HEK293 (cell line): Measurements from ENCODE around the gene CATSPERD.

Experiments used
- CTCF ChIA-PET: fragments of 350-600 bp; formaldehyde crosslinking; extraction: SDS; loops from one replicate; lab custom pipeline; 2021; ENCODE audit warnings: antibody characterized with exemption; lab: Yijun Ruan, JAX
- POLR2A ChIA-PET: fragments of 300-600 bp; formaldehyde crosslinking; extraction: SDS; loops from one replicate; lab custom pipeline; 2020; ENCODE audit warnings: antibody characterized with exemption, inconsistent platforms; lab: Yijun Ruan, JAX
- H3K27ac ChIP-seq: fragments of 200-500 bp; sonication (Bioruptor generic); 2 replicates; pipeline ENCODE4 v1.5.1; 2014; ENCODE audit warnings: low read depth, low read length, control low read depth, inconsistent platforms; ENCODE audit errors: extremely low read depth
- H3K36me3 ChIP-seq, 2 experiments: fragments of 200-500 bp in 1 of 2; sonication (Bioruptor generic) in 1 of 2; 1 replicate in 1 of 2; 2 replicates in 1 of 2; pipeline ENCODE4 v1.5.1; 2014 to 2017; ENCODE audit warnings: inconsistent platforms in 2 of 2, low read length in 2 of 2; ENCODE audit not compliant: control insufficient read depth in 2 of 2, insufficient read depth in 1 of 2
- H3K4me1 ChIP-seq: fragments of 200-500 bp; sonication (Bioruptor generic); 2 replicates; pipeline ENCODE4 v1.5.1; 2014; ENCODE audit warnings: mild to moderate bottlenecking, low read length, inconsistent platforms; ENCODE audit not compliant: control insufficient read depth, insufficient read depth
- H3K4me3 ChIP-seq: 2 replicates; pipeline ENCODE4 v1.5.1; 2011; ENCODE audit warnings: low read depth, mild to moderate bottlenecking, control low read depth, low read length, moderate library complexity
- H3K9me3 ChIP-seq: fragments of 200-500 bp; sonication (Bioruptor generic); 2 replicates; pipeline ENCODE4 v1.5.1; 2014; ENCODE audit warnings: low read depth, low read length, inconsistent platforms; ENCODE audit not compliant: control insufficient read depth, insufficient read depth
- GLIS1 ChIP-seq: fragments of 450-650 bp; formaldehyde crosslinking; IDR thresholded peaks from 2 replicates; pipeline ENCODE4 v1.5.1; 2016; ENCODE audit warnings: missing biosample characterization, missing genetic modification characterization
- MEIS1 ChIP-seq: sonication (generic); formaldehyde crosslinking; IDR thresholded peaks from 2 replicates; pipeline ENCODE4 v1.8.1; 2022; ENCODE audit warnings: missing genetic modification reagents, mild to moderate bottlenecking, borderline replicate concordance
- REPIN1 ChIP-seq: fragments of 450-650 bp; formaldehyde crosslinking; IDR thresholded peaks from 2 replicates; pipeline ENCODE4 v1.5.1; 2017; ENCODE audit warnings: missing biosample characterization, missing genetic modification characterization, low read depth
- ZBTB8A ChIP-seq: fragments of 450-650 bp; formaldehyde crosslinking; IDR thresholded peaks from 2 replicates; pipeline ENCODE4 v1.5.1; 2016; ENCODE audit warnings: missing biosample characterization, missing genetic modification characterization
- ZFHX2 ChIP-seq: fragments of 450-650 bp; formaldehyde crosslinking; conservative IDR thresholded peaks from 2 replicates; pipeline ENCODE4 v1.5.1; 2016; ENCODE audit warnings: missing biosample characterization, missing genetic modification characterization
- ZNF132 ChIP-seq: fragments of 450-650 bp; formaldehyde crosslinking; IDR thresholded peaks from 2 replicates; pipeline ENCODE4 v1.5.1; 2017; ENCODE audit warnings: missing biosample characterization, missing genetic modification characterization, borderline replicate concordance
- ZNF24 ChIP-seq: fragments of 450-650 bp; formaldehyde crosslinking; IDR thresholded peaks from 2 replicates; pipeline ENCODE4 v1.5.1; 2016; ENCODE audit warnings: missing biosample characterization, missing genetic modification characterization
- ZNF610 ChIP-seq: fragments of 450-650 bp; formaldehyde crosslinking; IDR thresholded peaks from 2 replicates; pipeline ENCODE4 v1.5.1; 2016; ENCODE audit warnings: missing biosample characterization, missing genetic modification characterization, borderline replicate concordance
- ZNF623 ChIP-seq: fragments of 450-650 bp; formaldehyde crosslinking; IDR thresholded peaks from 2 replicates; pipeline ENCODE4 v1.5.1; 2016; ENCODE audit warnings: missing biosample characterization, missing genetic modification characterization
- ZNF747 ChIP-seq: fragments of 450-650 bp; formaldehyde crosslinking; IDR thresholded peaks from 2 replicates; pipeline ENCODE4 v1.5.1; 2016; ENCODE audit warnings: missing biosample characterization, missing genetic modification characterization
- ZNF76 ChIP-seq: fragments of 450-650 bp; formaldehyde crosslinking; IDR thresholded peaks from 2 replicates; pipeline ENCODE4; 2016; ENCODE audit warnings: low read depth, missing biosample characterization, missing genetic modification characterization, borderline replicate concordance
- ZNF792 ChIP-seq: fragments of 450-650 bp; formaldehyde crosslinking; IDR thresholded peaks from 2 replicates; pipeline ENCODE4 v1.5.1; 2016; ENCODE audit warnings: missing biosample characterization, missing genetic modification characterization
- TF ChIP-seq, protein P1 (sequence below): fragments of 450-650 bp; formaldehyde crosslinking; IDR thresholded peaks from 2 replicates; pipeline ENCODE4 v1.5.1; 2016; ENCODE audit warnings: missing biosample characterization, missing genetic modification characterization
- TF ChIP-seq, protein P2 (sequence below): fragments of 450-650 bp; formaldehyde crosslinking; IDR thresholded peaks from 2 replicates; pipeline ENCODE4 v1.5.1; 2016; ENCODE audit warnings: missing biosample characterization, missing genetic modification characterization
- TF ChIP-seq, protein P3 (sequence below): fragments of 450-650 bp; formaldehyde crosslinking; IDR thresholded peaks from 2 replicates; pipeline ENCODE4 v1.5.1; 2016; ENCODE audit warnings: missing biosample characterization, missing genetic modification characterization
- TF ChIP-seq, protein P4 (sequence below): fragments of 450-650 bp; formaldehyde crosslinking; IDR thresholded peaks from 2 replicates; pipeline ENCODE4 v1.5.1; 2016; ENCODE audit warnings: missing biosample characterization, missing genetic modification characterization
- TF ChIP-seq, protein P5 (sequence below): fragments of 450-650 bp; formaldehyde crosslinking; IDR thresholded peaks from 2 replicates; pipeline ENCODE4 v1.5.1; 2016; ENCODE audit warnings: missing biosample characterization, missing genetic modification characterization

The CATSPERD gene

DNA sequence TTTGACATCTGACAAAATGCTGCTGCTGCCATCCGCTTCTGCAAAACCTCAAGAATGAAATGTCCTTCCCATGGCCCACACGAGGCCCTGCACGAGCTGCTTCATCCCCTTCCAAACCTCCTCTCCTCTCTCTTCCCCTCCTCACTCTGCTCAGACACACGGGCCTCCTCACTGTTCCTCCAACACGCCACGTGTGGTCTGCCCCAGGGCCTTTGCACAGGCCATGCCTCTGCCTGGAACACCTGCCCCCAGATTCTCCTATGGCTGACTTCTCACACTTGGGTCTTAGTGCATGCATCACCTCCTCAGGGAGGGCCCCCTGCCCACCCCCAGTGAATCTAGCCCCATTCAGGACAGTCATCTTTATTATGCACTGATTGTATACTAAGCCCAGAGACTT lies 100.3 kb downstream of the CATSPERD start:
- H3K9me3 ChIP-seq, result no peaks in the 10 kb centered on the region
- H3K36me3 ChIP-seq, result no peaks in the 10 kb centered on the region
- CTCF ChIA-PET, result interaction anchor here (0.5 to 5.6 kb wide), 3 partner anchors 17 to 161 kb away, joined by 3 to 44 read pairs (median 3); partner anchors contain the start of gene NRTN
- POLR2A ChIA-PET, result interaction anchor here (0.7 kb wide), 1 partner anchor 84 kb away, joined by 18 read pairs; the partner anchor contains the start of gene VMAC
- no peak overlapping the region for H3K4me3 ChIP-seq
- TF ChIP-seq ZNF132, result no peak
- TF ChIP-seq, protein P1, sequence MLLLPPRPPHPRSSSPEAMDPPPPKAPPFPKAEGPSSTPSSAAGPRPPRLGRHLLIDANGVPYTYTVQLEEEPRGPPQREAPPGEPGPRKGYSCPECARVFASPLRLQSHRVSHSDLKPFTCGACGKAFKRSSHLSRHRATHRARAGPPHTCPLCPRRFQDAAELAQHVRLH (tag by site-specific recombination), result peak; percentile 68; the same call in 1 of the 2 replicates
- TF ChIP-seq, protein P2, sequence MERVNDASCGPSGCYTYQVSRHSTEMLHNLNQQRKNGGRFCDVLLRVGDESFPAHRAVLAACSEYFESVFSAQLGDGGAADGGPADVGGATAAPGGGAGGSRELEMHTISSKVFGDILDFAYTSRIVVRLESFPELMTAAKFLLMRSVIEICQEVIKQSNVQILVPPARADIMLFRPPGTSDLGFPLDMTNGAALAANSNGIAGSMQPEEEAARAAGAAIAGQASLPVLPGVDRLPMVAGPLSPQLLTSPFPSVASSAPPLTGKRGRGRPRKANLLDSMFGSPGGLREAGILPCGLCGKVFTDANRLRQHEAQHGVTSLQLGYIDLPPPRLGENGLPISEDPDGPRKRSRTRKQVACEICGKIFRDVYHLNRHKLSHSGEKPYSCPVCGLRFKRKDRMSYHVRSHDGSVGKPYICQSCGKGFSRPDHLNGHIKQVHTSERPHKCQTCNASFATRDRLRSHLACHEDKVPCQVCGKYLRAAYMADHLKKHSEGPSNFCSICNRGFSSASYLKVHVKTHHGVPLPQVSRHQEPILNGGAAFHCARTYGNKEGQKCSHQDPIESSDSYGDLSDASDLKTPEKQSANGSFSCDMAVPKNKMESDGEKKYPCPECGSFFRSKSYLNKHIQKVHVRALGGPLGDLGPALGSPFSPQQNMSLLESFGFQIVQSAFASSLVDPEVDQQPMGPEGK (tag by site-specific recombination), result no peak
- TF ChIP-seq ZNF76, result no peak
- TF ChIP-seq, protein P3, sequence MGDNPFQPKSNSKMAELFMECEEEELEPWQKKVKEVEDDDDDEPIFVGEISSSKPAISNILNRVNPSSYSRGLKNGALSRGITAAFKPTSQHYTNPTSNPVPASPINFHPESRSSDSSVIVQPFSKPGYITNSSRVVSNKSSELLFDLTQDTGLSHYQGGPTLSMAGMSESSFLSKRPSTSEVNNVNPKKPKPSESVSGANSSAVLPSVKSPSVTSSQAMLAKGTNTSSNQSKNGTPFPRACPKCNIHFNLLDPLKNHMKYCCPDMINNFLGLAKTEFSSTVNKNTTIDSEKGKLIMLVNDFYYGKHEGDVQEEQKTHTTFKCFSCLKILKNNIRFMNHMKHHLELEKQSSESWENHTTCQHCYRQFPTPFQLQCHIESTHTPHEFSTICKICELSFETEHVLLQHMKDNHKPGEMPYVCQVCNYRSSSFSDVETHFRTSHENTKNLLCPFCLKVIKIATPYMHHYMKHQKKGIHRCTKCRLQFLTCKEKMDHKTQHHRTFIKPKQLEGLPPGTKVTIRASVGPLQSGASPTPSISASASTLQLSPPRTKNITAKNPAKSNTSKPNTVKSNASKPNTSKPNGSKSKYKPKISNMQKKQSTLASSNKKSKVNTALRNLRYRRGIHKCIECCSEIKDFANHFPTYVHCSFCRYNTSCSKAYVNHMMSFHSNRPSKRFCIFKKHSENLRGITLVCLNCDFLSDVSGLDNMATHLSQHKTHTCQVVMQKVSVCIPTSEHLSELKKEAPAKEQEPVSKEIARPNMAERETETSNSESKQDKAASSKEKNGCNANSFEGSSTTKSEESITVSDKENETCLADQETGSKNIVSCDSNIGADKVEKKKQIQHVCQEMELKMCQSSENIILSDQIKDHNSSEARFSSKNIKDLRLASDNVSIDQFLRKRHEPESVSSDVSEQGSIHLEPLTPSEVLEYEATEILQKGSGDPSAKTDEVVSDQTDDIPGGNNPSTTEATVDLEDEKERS, result peak; percentile 85; the same call in 1 of the 2 replicates
- TF ChIP-seq ZNF623 (tag by site-specific recombination), result peak; percentile 100
- no peak overlapping the region for H3K27ac ChIP-seq
- no peaks in the 10 kb centered on the region for H3K4me1 ChIP-seq

DNA sequence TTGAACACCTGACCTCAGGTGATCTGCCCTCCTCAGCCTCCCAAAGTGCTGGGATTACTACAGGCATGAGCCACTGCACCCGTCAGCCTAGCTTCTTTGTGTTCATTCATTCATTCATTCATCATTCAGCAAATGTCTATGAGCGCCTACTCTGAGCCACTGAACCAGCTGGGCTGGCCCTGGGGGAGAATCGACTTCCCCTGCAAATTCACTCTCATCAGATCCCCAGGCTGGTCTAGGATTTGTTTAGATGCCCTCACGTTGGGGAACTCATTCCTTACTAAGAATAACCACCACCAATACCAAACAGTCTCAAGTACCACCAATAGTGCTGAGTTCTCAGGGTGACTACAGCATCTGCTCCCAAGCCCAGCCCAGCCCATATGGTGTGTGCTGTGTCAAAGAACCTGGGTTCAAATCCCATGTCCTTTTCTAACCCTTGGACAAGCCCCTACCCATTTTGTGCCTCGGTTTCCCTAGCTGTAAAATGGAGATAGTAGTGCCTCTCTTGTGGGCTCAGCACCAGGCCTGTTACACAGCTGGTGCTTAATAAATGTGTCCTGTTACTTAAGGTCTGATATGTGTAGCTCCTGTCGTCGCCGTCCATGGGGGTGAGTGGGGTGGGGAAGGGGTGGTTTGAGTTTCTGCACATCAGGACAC lies 101.2 kb downstream of the CATSPERD start:
- ChIA-PET POLR2A (interaction anchor here (1.9 kb wide), 1 partner anchor 17 kb away, joined by 5 read pairs; the partner anchor contains the start of gene NRTN), CTCF (interaction anchor here (0.5 to 5.6 kb wide), 2 partner anchors 18 to 133 kb away, joined by 3 to 44 read pairs; partner anchors contain the start of gene NRTN)
- H3K9me3 ChIP-seq, result no peaks in the 10 kb centered on the region
- peaks cover 3% of the 10 kb centered on the region for H3K4me1 ChIP-seq
- no peaks in the 10 kb centered on the region for H3K36me3 ChIP-seq
- peak; percentile 52; the same call in 1 of the 2 replicates for TF ChIP-seq GLIS1
- no peak for TF ChIP-seq ZNF747 (tag by site-specific recombination)
- TF ChIP-seq REPIN1, result no peak
- TF ChIP-seq ZNF24 (tag by site-specific recombination), result peak; percentile 83; the same call in 1 of the 2 replicates
- H3K27ac ChIP-seq, result no peak overlapping the region
- no peak overlapping the region for H3K4me3 ChIP-seq

DNA sequence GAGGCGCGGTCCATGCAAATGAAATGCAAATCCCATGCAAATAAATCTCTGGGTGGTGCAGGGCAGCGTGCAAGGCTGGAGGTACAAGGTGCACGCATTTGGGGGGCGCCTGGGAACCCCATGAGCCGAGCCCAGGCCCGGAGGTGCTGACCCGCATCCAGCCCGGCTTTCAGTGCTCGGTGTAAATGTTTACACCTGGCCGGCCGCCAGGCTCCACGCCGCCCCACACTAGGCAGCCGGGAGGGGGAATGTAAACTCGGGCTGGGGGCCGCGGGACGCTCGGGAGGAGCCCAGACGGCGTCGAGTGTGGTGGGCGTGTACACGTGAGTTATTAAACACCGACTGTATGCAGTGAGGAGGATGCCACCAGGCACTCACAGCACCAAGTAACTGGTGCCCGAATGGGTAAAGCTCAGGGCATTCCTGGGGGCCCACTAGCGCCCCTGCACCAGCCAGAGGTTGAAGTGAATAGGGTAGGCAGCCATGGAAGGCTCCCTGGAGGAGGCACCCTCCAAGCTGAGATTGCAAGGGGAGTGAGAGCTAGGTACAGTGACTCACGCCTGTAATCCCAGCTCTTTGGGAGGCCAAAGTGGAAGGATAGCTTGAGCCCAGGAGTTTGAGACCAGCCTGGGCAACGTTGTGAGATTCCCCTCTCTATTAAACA lies 101.9 kb downstream of the CATSPERD start:
- no peak overlapping the region for H3K27ac ChIP-seq
- POLR2A ChIA-PET, result interaction anchor here (1.0 to 1.9 kb wide), 2 partner anchors 18 to 81 kb away, joined by 3 to 5 read pairs; partner anchors contain the start of genes NDUFA11 and NRTN
- CTCF ChIA-PET, result interaction anchor here (0.5 to 5.6 kb wide), 5 partner anchors 16 to 86 kb away, joined by 3 to 44 read pairs (median 5); partner anchors contain the start of genes FUT6 and NRTN
- H3K9me3 ChIP-seq, result no peaks in the 10 kb centered on the region
- H3K4me1 ChIP-seq, result peaks cover 6% of the 10 kb centered on the region
- no peak overlapping the region for H3K4me3 ChIP-seq
- no peaks in the 10 kb centered on the region for H3K36me3 ChIP-seq
- TF ChIP-seq ZFHX2 (tag by site-specific recombination), result peak; percentile 16; the same call in 1 of the 2 replicates
- no peak for TF ChIP-seq ZNF610 (tag by site-specific recombination)
- peak; percentile 96 for TF ChIP-seq GLIS1
- TF ChIP-seq, protein P4, sequence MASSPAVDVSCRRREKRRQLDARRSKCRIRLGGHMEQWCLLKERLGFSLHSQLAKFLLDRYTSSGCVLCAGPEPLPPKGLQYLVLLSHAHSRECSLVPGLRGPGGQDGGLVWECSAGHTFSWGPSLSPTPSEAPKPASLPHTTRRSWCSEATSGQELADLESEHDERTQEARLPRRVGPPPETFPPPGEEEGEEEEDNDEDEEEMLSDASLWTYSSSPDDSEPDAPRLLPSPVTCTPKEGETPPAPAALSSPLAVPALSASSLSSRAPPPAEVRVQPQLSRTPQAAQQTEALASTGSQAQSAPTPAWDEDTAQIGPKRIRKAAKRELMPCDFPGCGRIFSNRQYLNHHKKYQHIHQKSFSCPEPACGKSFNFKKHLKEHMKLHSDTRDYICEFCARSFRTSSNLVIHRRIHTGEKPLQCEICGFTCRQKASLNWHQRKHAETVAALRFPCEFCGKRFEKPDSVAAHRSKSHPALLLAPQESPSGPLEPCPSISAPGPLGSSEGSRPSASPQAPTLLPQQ (tag by site-specific recombination), result 0 out of 2 replicates have a peak, but pooled peaks have one; percentile 31
- no peak for TF ChIP-seq MEIS1 (CRISPR knock-in tag)
- TF ChIP-seq ZNF792, result peak; percentile 55; the same call in 1 of the 2 replicates
- 0 out of 2 replicates have a peak, but pooled peaks have one; percentile 13 for TF ChIP-seq ZBTB8A (tag by site-specific recombination)
- TF ChIP-seq, protein P2 (tag by site-specific recombination), result peak; percentile 54; the same call in 1 of the 2 replicates
- TF ChIP-seq, protein P5, sequence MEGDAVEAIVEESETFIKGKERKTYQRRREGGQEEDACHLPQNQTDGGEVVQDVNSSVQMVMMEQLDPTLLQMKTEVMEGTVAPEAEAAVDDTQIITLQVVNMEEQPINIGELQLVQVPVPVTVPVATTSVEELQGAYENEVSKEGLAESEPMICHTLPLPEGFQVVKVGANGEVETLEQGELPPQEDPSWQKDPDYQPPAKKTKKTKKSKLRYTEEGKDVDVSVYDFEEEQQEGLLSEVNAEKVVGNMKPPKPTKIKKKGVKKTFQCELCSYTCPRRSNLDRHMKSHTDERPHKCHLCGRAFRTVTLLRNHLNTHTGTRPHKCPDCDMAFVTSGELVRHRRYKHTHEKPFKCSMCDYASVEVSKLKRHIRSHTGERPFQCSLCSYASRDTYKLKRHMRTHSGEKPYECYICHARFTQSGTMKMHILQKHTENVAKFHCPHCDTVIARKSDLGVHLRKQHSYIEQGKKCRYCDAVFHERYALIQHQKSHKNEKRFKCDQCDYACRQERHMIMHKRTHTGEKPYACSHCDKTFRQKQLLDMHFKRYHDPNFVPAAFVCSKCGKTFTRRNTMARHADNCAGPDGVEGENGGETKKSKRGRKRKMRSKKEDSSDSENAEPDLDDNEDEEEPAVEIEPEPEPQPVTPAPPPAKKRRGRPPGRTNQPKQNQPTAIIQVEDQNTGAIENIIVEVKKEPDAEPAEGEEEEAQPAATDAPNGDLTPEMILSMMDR (tag by site-specific recombination), result peak; percentile 23; the same call in 1 of the 2 replicates
